Measurements from ENCODE around the gene FMNL3. TPM values are rescaled to one million over a fixed set of nuclear protein-coding genes. Genes with fewer than 3 reads are reported as not detected.
"Not testable (repeated sequence)": the region's sequence is repeated elsewhere in the genome, so short reads cannot be mapped to it uniquely, and the experiment has no call there.

The FMNL3 gene
- total RNA-seq, 1 donor from 2014 or later: 80.3 TPM

GRCh38 chr12:49717800-49718199 lies 10.6 kb upstream of the FMNL3 start:
- DNase-seq (ENCODE audit: low read depth, low spot score): not testable (repeated sequence)

GRCh38 chr12:49716553-49716952 lies 9.3 kb upstream of the FMNL3 start:
- no peak for DNase-seq (ENCODE audit: low read depth, low spot score)

GRCh38 chr12:49713952-49714351 lies 6.7 kb upstream of the FMNL3 start:
- not testable (repeated sequence) for DNase-seq (ENCODE audit: low read depth, low spot score)

GRCh38 chr12:49708851-49709250 lies 1.6 kb upstream of the FMNL3 start:
- no peak for DNase-seq (ENCODE audit: low read depth, low spot score)

GRCh38 chr12:49707812-49708147 lies 575 bp upstream of the FMNL3 start:
- DNase-seq (ENCODE audit: low read depth, low spot score): no peak

GRCh38 chr12:49706351-49707127 lies 666 bp downstream of the FMNL3 start:
- DNase-seq (ENCODE audit: low read depth, low spot score): no peak

- DNase-seq (ENCODE audit: low read depth, low spot score): no peak
These were observed 1.6 kb downstream of the FMNL3 start for GRCh38 chr12:49705479-49706134.

GRCh38 chr12:49703647-49704137 lies 3.5 kb downstream of the FMNL3 start:
- no peak for DNase-seq (ENCODE audit: low read depth, low spot score)

GRCh38 chr12:49702676-49703215 lies 4.5 kb downstream of the FMNL3 start:
- DNase-seq (ENCODE audit: low read depth, low spot score): no peak

- DNase-seq (ENCODE audit: low read depth, low spot score): no peak
These were observed 5.2 kb downstream of the FMNL3 start for GRCh38 chr12:49702009-49702408.

- DNase-seq (ENCODE audit: low read depth, low spot score): no peak
These were observed 8.3 kb downstream of the FMNL3 start for GRCh38 chr12:49698619-49699545.

GRCh38 chr12:49697808-49698207 lies 9.4 kb downstream of the FMNL3 start:
- no peak for DNase-seq (ENCODE audit: low read depth, low spot score)

- DNase-seq (ENCODE audit: low read depth, low spot score): no peak
These were observed 10.5 kb downstream of the FMNL3 start for GRCh38 chr12:49696723-49697122.

GRCh38 chr12:49693931-49694444 lies 13.2 kb downstream of the FMNL3 start:
- no peak for DNase-seq (ENCODE audit: low read depth, low spot score)

GRCh38 chr12:49692851-49693250 lies 14.4 kb downstream of the FMNL3 start:
- DNase-seq (ENCODE audit: low read depth, low spot score): no peak

GRCh38 chr12:49689785-49690184 lies 17.4 kb downstream of the FMNL3 start:
- no peak for DNase-seq (ENCODE audit: low read depth, low spot score)

- DNase-seq (ENCODE audit: low read depth, low spot score): no peak
These were observed 18.0 kb downstream of the FMNL3 start for GRCh38 chr12:49689237-49689636.

GRCh38 chr12:49687941-49688340 lies 19.3 kb downstream of the FMNL3 start:
- no peak for DNase-seq (ENCODE audit: low read depth, low spot score)

- no peak for DNase-seq (ENCODE audit: low read depth, low spot score)
These were observed 22.8 kb downstream of the FMNL3 start for GRCh38 chr12:49684310-49684854.

- DNase-seq (ENCODE audit: low read depth, low spot score): no peak
These were observed 23.5 kb downstream of the FMNL3 start for GRCh38 chr12:49683599-49684309.
